CD4-positive, alpha-beta T cell treated with Interleukin-17A for 1 hour (primary cell): ENCODE data around the gene CYB5R2.

ENCODE experiments used
- DNase-seq: peaks from one replicate; pipeline ENCODE4 v3.0.0-alpha.2; 2020

The CYB5R2 gene

GRCh38 chr11:7672960-7673723, at the start of gene CYB5R2:
Gene CYB5R2 (minus strand): TSS chr11:7673500. CDS start chr11:7672825, 675 bp downstream.
- DNase-seq, result no peak

- DNase-seq, result no peak
These were observed 41.5 kb upstream of the CYB5R2 start for GRCh38 chr11:7714786-7715185.

GRCh38 chr11:7706377-7706776, 33.1 kb upstream of the CYB5R2 start, which contains the start of gene OVCH2:
Gene OVCH2 (minus strand): TSS chr11:7706477. CDS start chr11:7706394, 83 bp downstream.
- no peak for DNase-seq

GRCh38 chr11:7703740-7704139, 30.4 kb upstream of the CYB5R2 start:
- no peak for DNase-seq

- no peak for DNase-seq
These were observed 23.1 kb upstream of the CYB5R2 start for GRCh38 chr11:7696424-7696823.

GRCh38 chr11:7694235-7694634, 20.9 kb upstream of the CYB5R2 start:
- no peak for DNase-seq

GRCh38 chr11:7692426-7692825, 19.1 kb upstream of the CYB5R2 start:
- no peak for DNase-seq

GRCh38 chr11:7691759-7692350, 18.6 kb upstream of the CYB5R2 start:
- no peak for DNase-seq

GRCh38 chr11:7690648-7691047, 17.3 kb upstream of the CYB5R2 start:
- no peak for DNase-seq

- no peak for DNase-seq
These were observed 15.9 kb upstream of the CYB5R2 start for GRCh38 chr11:7689239-7689638.

GRCh38 chr11:7688238-7688826, 15.0 kb upstream of the CYB5R2 start:
- DNase-seq, result peak; percentile 29

GRCh38 chr11:7687386-7687785, 14.1 kb upstream of the CYB5R2 start:
- DNase-seq, result no peak

- DNase-seq, result no peak
These were observed 13.5 kb upstream of the CYB5R2 start for GRCh38 chr11:7686761-7687160.

GRCh38 chr11:7683571-7683970, 10.3 kb upstream of the CYB5R2 start:
- no peak for DNase-seq

- DNase-seq, result no peak
These were observed 4.5 kb upstream of the CYB5R2 start for GRCh38 chr11:7677796-7678201.

- DNase-seq, result no peak
These were observed 3.8 kb upstream of the CYB5R2 start for GRCh38 chr11:7677071-7677470.

GRCh38 chr11:7675631-7676030, 2.3 kb upstream of the CYB5R2 start:
- DNase-seq, result no peak

- DNase-seq, result no peak
These were observed 579 bp upstream of the CYB5R2 start for GRCh38 chr11:7673724-7674434.

- no peak for DNase-seq
These were observed 882 bp downstream of the CYB5R2 start for GRCh38 chr11:7672276-7672959.

GRCh38 chr11:7671347-7672215, 1.7 kb downstream of the CYB5R2 start:
- DNase-seq, result no peak

- DNase-seq, result no peak
These were observed 2.7 kb downstream of the CYB5R2 start for GRCh38 chr11:7670641-7671040.

GRCh38 chr11:7668911-7669310, 4.4 kb downstream of the CYB5R2 start:
- DNase-seq, result no peak
